ENCODE results near the gene APH1B. TPM values are rescaled to one million over a fixed set of nuclear protein-coding genes. Genes with fewer than 3 reads are reported as not detected.

Gene APH1B
- total RNA-seq, 1 donor from 2014 or later = 22.8 TPM

GRCh38 chr15:63323798-63324563 lies 46.6 kb downstream of the APH1B start:
- H3K4me1 ChIP-seq = no peaks in the 10 kb centered on the region
- H3K27ac ChIP-seq = no peak overlapping the region
- no peak overlapping the region for H3K4me3 ChIP-seq
- no peaks in the 10 kb centered on the region for H3K36me3 ChIP-seq
- no peak for DNase-seq (ENCODE audit: extremely low spot score in 2 of 2)
- no peaks in the 10 kb centered on the region for H3K9me3 ChIP-seq
- no peak for TF ChIP-seq POLR2AphosphoS5 (IDR thresholded peaks at IDR 0.05; ENCODE audit: insufficient read depth in 1 of 2, low read depth in 1 of 2)
- no peak for TF ChIP-seq CTCF (IDR thresholded peaks at IDR 0.05)
- no peak for TF ChIP-seq POLR2A (IDR thresholded peaks at IDR 0.05)
- intact Hi-C loops (cut with DNase I) = no loop called here
- no peaks in the 10 kb centered on the region for H3K27me3 ChIP-seq

GRCh38 chr15:63324770-63325169 lies 47.4 kb downstream of the APH1B start:
- Histone ChIP-seq H3K27me3 (no peaks in the 10 kb centered on the region), H3K4me1 (no peaks in the 10 kb centered on the region), H3K36me3 (no peaks in the 10 kb centered on the region), H3K9me3 (no peaks in the 10 kb centered on the region), H3K4me3 (no peak overlapping the region), H3K27ac (no peak overlapping the region)
- TF ChIP-seq POLR2AphosphoS5 (IDR thresholded peaks at IDR 0.05; ENCODE audit: insufficient read depth in 1 of 2, low read depth in 1 of 2) = no peak
- TF ChIP-seq CTCF (IDR thresholded peaks at IDR 0.05) = no peak
- TF ChIP-seq POLR2A (IDR thresholded peaks at IDR 0.05) = no peak
- DNase-seq (ENCODE audit: extremely low spot score in 2 of 2) = no peak
- intact Hi-C loops (cut with DNase I) = no loop called here

GRCh38 chr15:63327648-63328421 lies 50.4 kb downstream of the APH1B start:
- intact Hi-C loops (cut with DNase I) = no loop called here
- Histone ChIP-seq H3K27me3 (no peaks in the 10 kb centered on the region), H3K9me3 (no peaks in the 10 kb centered on the region), H3K27ac (no peak overlapping the region), H3K36me3 (no peaks in the 10 kb centered on the region), H3K4me1 (peaks cover 16% of the 10 kb centered on the region), H3K4me3 (no peak overlapping the region)
- no peak for DNase-seq (ENCODE audit: extremely low spot score in 2 of 2)
- no peak for TF ChIP-seq POLR2A (IDR thresholded peaks at IDR 0.05)
- TF ChIP-seq CTCF (IDR thresholded peaks at IDR 0.05) = no peak
- TF ChIP-seq POLR2AphosphoS5 (IDR thresholded peaks at IDR 0.05; ENCODE audit: insufficient read depth in 1 of 2, low read depth in 1 of 2) = no peak

GRCh38 chr15:63329567-63330350 lies 52.4 kb downstream of the APH1B start:
- no peaks in the 10 kb centered on the region for H3K27me3 ChIP-seq
- no peaks in the 10 kb centered on the region for H3K36me3 ChIP-seq
- H3K4me1 ChIP-seq = peaks cover 16% of the 10 kb centered on the region
- no peak for DNase-seq (ENCODE audit: extremely low spot score in 2 of 2)
- TF ChIP-seq CTCF (IDR thresholded peaks at IDR 0.05) (no peak), POLR2A (IDR thresholded peaks at IDR 0.05) (no peak), POLR2AphosphoS5 (IDR thresholded peaks at IDR 0.05; ENCODE audit: insufficient read depth in 1 of 2, low read depth in 1 of 2) (no peak)
- intact Hi-C loops (cut with DNase I) = no loop called here
- H3K27ac ChIP-seq = no peak overlapping the region
- H3K4me3 ChIP-seq = no peak overlapping the region
- H3K9me3 ChIP-seq = no peaks in the 10 kb centered on the region
